GM23338 (cell line): ENCODE results near the gene CFAP53. TPM values are rescaled to one million over a fixed set of nuclear protein-coding genes. Genes with fewer than 3 reads are reported as not detected.
A peak's percentile ranks its signal among the peaks of the same experiment; 100 is the strongest.

Source experiments
- ATAC-seq: fragments of 200-7000 bp; cut with Tn5 transposase; 3 replicates; pipeline ENCODE4 v1.9.1; 2020
- DNase-seq: peaks from one replicate; pipeline ENCODE4 v3.0.0-alpha.2; 2015; ENCODE audit warnings: low spot score
- H2AFZ ChIP-seq: fragments of 200-600 bp; sonication (generic); 2 replicates; pipeline ENCODE4 v1.8.0; 2016; ENCODE audit warnings: antibody characterized with exemption, mild to moderate bottlenecking, moderate library complexity
- H3F3A ChIP-seq: fragments of 200-600 bp; sonication (generic); replicated peaks from 2 replicates; pipeline ENCODE4 v1.8.0; 2017; ENCODE audit warnings: antibody characterized with exemption, mixed run types, low read depth
- H3K27ac ChIP-seq: fragments of 200-600 bp; sonication (generic); 2 replicates; pipeline ENCODE4 v1.6.1; 2016; ENCODE audit warnings: low read depth
- H3K27me3 ChIP-seq: fragments of 200-600 bp; sonication (generic); 2 replicates; pipeline ENCODE4 v1.8.0; 2016; ENCODE audit warnings: mild to moderate bottlenecking, mixed run types, moderate library complexity; ENCODE audit not compliant: insufficient read depth
- H3K36me3 ChIP-seq: fragments of 200-600 bp; sonication (generic); 2 replicates; pipeline ENCODE4 v1.8.0; 2016; ENCODE audit warnings: mild to moderate bottlenecking; ENCODE audit not compliant: insufficient read depth
- H3K4me1 ChIP-seq: fragments of 200-600 bp; sonication (generic); 2 replicates; pipeline ENCODE4 v1.8.0; 2016; ENCODE audit warnings: mild to moderate bottlenecking, moderate library complexity; ENCODE audit not compliant: insufficient read depth
- H3K4me2 ChIP-seq: fragments of 200-600 bp; sonication (generic); 2 replicates; pipeline ENCODE4 v1.7.1; 2017; ENCODE audit warnings: mixed run types
- H3K4me3 ChIP-seq: fragments of 200-600 bp; sonication (generic); 2 replicates; pipeline ENCODE4 v1.6.1; 2016; ENCODE audit warnings: mixed run types
- H3K79me2 ChIP-seq: fragments of 200-600 bp; sonication (generic); replicated peaks from 2 replicates; pipeline ENCODE4 v1.8.0; 2017; ENCODE audit warnings: mild to moderate bottlenecking; ENCODE audit not compliant: insufficient read depth
- H3K9me2 ChIP-seq: fragments of 200-600 bp; sonication (generic); 2 replicates; pipeline ENCODE4 v1.8.0; 2017; ENCODE audit not compliant: insufficient read depth
- H4K20me1 ChIP-seq: fragments of 200-600 bp; sonication (generic); replicated peaks from 2 replicates; pipeline ENCODE4 v1.8.0; 2017; ENCODE audit warnings: mild to moderate bottlenecking; ENCODE audit not compliant: insufficient read depth
- H3K27ac Mint-ChIP-seq: 2 replicates; pipeline ENCODE4 v1.8.0; 2020; ENCODE audit warnings: inconsistent platforms, mild to moderate bottlenecking, moderate library complexity, mixed read lengths
- H3K27me3 Mint-ChIP-seq: 3 replicates; pipeline ENCODE4 v1.8.0; 2022; ENCODE audit warnings: low read depth, mild to moderate bottlenecking, moderate library complexity, mixed read lengths, inconsistent platforms; ENCODE audit not compliant: insufficient read depth, poor library complexity
- H3K36me3 Mint-ChIP-seq: 3 replicates; pipeline ENCODE4 v1.8.0; 2021; ENCODE audit warnings: low read depth, mild to moderate bottlenecking, inconsistent platforms, moderate library complexity, mixed read lengths
- H3K4me1 Mint-ChIP-seq: 3 replicates; pipeline ENCODE4 v1.8.0; 2020; ENCODE audit warnings: mild to moderate bottlenecking, inconsistent platforms, mixed read lengths
- H3K4me3 Mint-ChIP-seq: 3 replicates; pipeline ENCODE4 v1.8.0; 2021; ENCODE audit warnings: moderate library complexity, mild to moderate bottlenecking, inconsistent platforms, mixed read lengths
- H3K9me3 Mint-ChIP-seq: 3 replicates; pipeline ENCODE4 v1.8.0; 2020; ENCODE audit warnings: moderate library complexity, mild to moderate bottlenecking, inconsistent platforms, mixed read lengths
- CTCF ChIP-seq, 2 experiments: fragments of 200-600 bp in 1 of 2; sonication (generic) in 1 of 2; conservative IDR thresholded peaks; 2 replicates each; pipeline versions ENCODE4 v1.5.1 to v1.6.1; 2016 to 2017; ENCODE audit warnings: antibody characterized with exemption in 2 of 2, low read depth in 2 of 2, mild to moderate bottlenecking in 2 of 2, moderate library complexity in 1 of 2
- JUNB ChIP-seq: IDR thresholded peaks from one replicate; pipeline ENCODE4 v1.6.1; 2016; ENCODE audit warnings: antibody characterized with exemption; ENCODE audit not compliant: unreplicated experiment
- STAT1 ChIP-seq: IDR thresholded peaks from one replicate; pipeline ENCODE4 v1.6.1; 2016; ENCODE audit warnings: antibody characterized with exemption; ENCODE audit not compliant: unreplicated experiment
- ZNF114 ChIP-seq: fragments of 250-450 bp; sonication (Bioruptor Pico); IDR thresholded peaks from 2 replicates; pipeline ENCODE4 v1.5.0; 2020; ENCODE audit warnings: mild to moderate bottlenecking, moderate library complexity
- ZNF331 ChIP-seq: fragments of 250-450 bp; sonication (Bioruptor Pico); IDR thresholded peaks from 2 replicates; pipeline ENCODE4 v1.5.0; 2020; ENCODE audit warnings: low read depth, mild to moderate bottlenecking, moderate library complexity
- ZNF462 ChIP-seq: fragments of 250-450 bp; sonication (Bioruptor Pico); IDR thresholded peaks from 2 replicates; pipeline ENCODE4 v1.5.0; 2020; ENCODE audit warnings: mild to moderate bottlenecking, moderate library complexity
- polyA plus RNA-seq: library from polyadenylated mRNA; unstranded; fragments of >200 nt; fragmentation: Nextera tagmentation; extraction: Ambion mirVana; gene quantifications from 2 replicates; pipeline ENCODE4 v1.2.1, GENCODE V29; 2016
- total RNA-seq: library from RNA; depleted of rRNA; stranded (reverse); fragments of >200 nt; shearing (Covaris generic); gene quantifications from 2 replicates; pipeline ENCODE4 v1.2.3, GENCODE V29; 2014

The CFAP53 gene
- total and polyA plus RNA-seq, 2 experiments from 2014 or later: 0.71 TPM; not detected in 1

- TF ChIP-seq ZNF462 (CRISPR knock-in tag): no peak
- no peak for TF ChIP-seq ZNF114 (CRISPR knock-in tag)
- no peak for TF ChIP-seq STAT1
- TF ChIP-seq JUNB: no peak
Observed at GRCh38 chr18:50299626-50300388, 33.5 kb upstream of the CFAP53 start (continued).

GRCh38 chr18:50298443-50299284, 32.4 kb upstream of the CFAP53 start:
- ATAC-seq (peak; percentile 68), DNase-seq (peak; percentile 46)
- H3K4me1 ChIP-seq: no peaks in the 10 kb centered on the region
- peak overlapping the region; percentile 80 for H3K4me2 ChIP-seq
- H3K9me3 Mint-ChIP-seq: no peaks in the 10 kb centered on the region
- H4K20me1 ChIP-seq: no peaks in the 10 kb centered on the region
- H3K4me1 Mint-ChIP-seq: 0 out of 3 replicates have a peak, but pooled peaks cover 2% of the 10 kb centered on the region
- H3K27ac ChIP-seq: no peak overlapping the region
- H3K27ac Mint-ChIP-seq: no peak overlapping the region
- H3K27me3 Mint-ChIP-seq: peaks cover 14% of the 10 kb centered on the region
- no peaks in the 10 kb centered on the region for H3K79me2 ChIP-seq
- peak overlapping the region; percentile 92 for H2AFZ ChIP-seq
- H3K36me3 Mint-ChIP-seq: no peaks in the 10 kb centered on the region
- H3F3A ChIP-seq: no peaks in the 10 kb centered on the region
- no peaks in the 10 kb centered on the region for H3K36me3 ChIP-seq
- peaks cover 47% of the 10 kb centered on the region for H3K27me3 ChIP-seq
- no peaks in the 10 kb centered on the region for H3K9me2 ChIP-seq
- H3K4me3 Mint-ChIP-seq: peak overlapping the region; percentile 84
- peak overlapping the region; percentile 60 for H3K4me3 ChIP-seq
- no peak for TF ChIP-seq ZNF331 (CRISPR knock-in tag)
- TF ChIP-seq CTCF (conservative IDR thresholded peaks at IDR 0.05; ENCODE audit: low read depth in 2 of 2): 0 out of 4 replicates have a peak, but pooled peaks of 1 of the 2 experiments have one; percentile 2
